ENCODE measurements around the gene CD36. TPM values are rescaled to one million over a fixed set of nuclear protein-coding genes. Genes with fewer than 3 reads are reported as not detected.

CD36 gene
- total RNA-seq, 1 donor = 22.8 TPM

DNA sequence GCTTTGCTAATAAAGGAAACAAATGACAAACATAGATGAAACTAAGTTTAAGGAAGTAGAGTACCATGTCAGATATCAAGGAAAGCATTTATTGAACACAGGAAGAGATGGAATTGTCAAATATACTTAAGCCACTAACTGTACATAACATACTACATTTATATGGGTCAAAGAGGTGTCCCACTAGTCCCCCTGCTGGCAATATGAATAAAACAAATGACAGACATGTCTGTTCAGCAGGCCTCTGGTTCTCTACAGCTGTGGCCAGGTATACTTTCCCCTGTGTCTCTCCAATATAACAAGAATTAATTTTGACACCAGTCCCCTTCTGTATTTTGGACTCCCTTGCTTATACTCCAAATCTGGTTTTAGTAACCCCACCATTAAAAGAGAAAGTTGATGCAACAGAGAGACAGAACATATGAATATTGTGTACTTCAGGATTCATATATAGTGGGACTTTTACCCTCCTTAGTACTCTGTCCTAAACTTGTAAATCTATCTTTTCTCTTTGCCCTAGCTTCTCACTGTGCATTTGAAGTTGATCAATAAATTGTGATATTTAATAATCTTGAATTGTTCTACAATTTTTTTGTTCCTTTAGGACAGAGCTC is 42.9 kb downstream of the CD36 start:
- no peaks in the 10 kb centered on the region for H3K9me3 ChIP-seq (ENCODE audit: low read depth, low read length)
- no peak for DNase-seq (ENCODE audit: insufficient read length, low spot score, missing footprints)
- H3K27ac ChIP-seq (ENCODE audit: low read depth, low read length) = no peak overlapping the region
- no peak overlapping the region for H3K4me2 ChIP-seq (ENCODE audit: insufficient read depth, low read length)
- H3K79me2 ChIP-seq (ENCODE audit: insufficient read depth, low read length) = no peaks in the 10 kb centered on the region
- H3K4me3 ChIP-seq (ENCODE audit: insufficient read depth, low read length) = no peak overlapping the region
- no peaks in the 10 kb centered on the region for H3K4me1 ChIP-seq (ENCODE audit: insufficient read depth, low read length)
- no peak overlapping the region for H2AFZ ChIP-seq (ENCODE audit: low read length)
- H3K36me3 ChIP-seq (ENCODE audit: insufficient read depth, low read length) = no peaks in the 10 kb centered on the region
- H4K20me1 ChIP-seq (ENCODE audit: insufficient read depth, low read length) = no peaks in the 10 kb centered on the region
- H3K27me3 ChIP-seq (ENCODE audit: insufficient read depth, low read length) = no peaks in the 10 kb centered on the region
- TF ChIP-seq, protein P1, sequence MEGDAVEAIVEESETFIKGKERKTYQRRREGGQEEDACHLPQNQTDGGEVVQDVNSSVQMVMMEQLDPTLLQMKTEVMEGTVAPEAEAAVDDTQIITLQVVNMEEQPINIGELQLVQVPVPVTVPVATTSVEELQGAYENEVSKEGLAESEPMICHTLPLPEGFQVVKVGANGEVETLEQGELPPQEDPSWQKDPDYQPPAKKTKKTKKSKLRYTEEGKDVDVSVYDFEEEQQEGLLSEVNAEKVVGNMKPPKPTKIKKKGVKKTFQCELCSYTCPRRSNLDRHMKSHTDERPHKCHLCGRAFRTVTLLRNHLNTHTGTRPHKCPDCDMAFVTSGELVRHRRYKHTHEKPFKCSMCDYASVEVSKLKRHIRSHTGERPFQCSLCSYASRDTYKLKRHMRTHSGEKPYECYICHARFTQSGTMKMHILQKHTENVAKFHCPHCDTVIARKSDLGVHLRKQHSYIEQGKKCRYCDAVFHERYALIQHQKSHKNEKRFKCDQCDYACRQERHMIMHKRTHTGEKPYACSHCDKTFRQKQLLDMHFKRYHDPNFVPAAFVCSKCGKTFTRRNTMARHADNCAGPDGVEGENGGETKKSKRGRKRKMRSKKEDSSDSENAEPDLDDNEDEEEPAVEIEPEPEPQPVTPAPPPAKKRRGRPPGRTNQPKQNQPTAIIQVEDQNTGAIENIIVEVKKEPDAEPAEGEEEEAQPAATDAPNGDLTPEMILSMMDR (IDR thresholded peaks at IDR 0.05; ENCODE audit: extremely low read depth, low read depth, low read length) = peak; percentile 60

DNA sequence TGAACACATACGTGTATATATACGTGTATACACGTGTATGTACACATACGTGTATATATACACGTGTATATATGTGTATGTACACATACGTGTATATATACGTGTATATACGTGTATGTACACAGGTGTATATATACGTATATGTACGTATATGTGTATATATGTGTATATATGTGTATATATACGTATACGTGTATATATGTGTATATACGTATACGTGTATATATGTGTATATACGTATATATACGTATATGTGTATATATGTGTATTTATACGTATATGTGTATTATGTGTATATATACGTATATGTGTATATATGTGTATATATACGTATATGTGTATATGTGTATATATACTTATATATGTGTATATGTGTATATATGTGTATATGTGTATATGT is 44.3 kb downstream of the CD36 start:
- Histone ChIP-seq H3K4me1 (ENCODE audit: insufficient read depth, low read length) (no peaks in the 10 kb centered on the region), H3K9me3 (ENCODE audit: low read depth, low read length) (no peaks in the 10 kb centered on the region), H3K4me2 (ENCODE audit: insufficient read depth, low read length) (no peak overlapping the region), H3K79me2 (ENCODE audit: insufficient read depth, low read length) (no peaks in the 10 kb centered on the region), H2AFZ (ENCODE audit: low read length) (no peak overlapping the region), H3K36me3 (ENCODE audit: insufficient read depth, low read length) (no peaks in the 10 kb centered on the region), H3K27me3 (ENCODE audit: insufficient read depth, low read length) (no peaks in the 10 kb centered on the region), H3K4me3 (ENCODE audit: insufficient read depth, low read length) (no peak overlapping the region), H3K27ac (ENCODE audit: low read depth, low read length) (no peak overlapping the region), H4K20me1 (ENCODE audit: insufficient read depth, low read length) (no peaks in the 10 kb centered on the region)
- TF ChIP-seq, protein P1 (IDR thresholded peaks at IDR 0.05; ENCODE audit: extremely low read depth, low read depth, low read length) = no peak
- DNase-seq (ENCODE audit: insufficient read length, low spot score, missing footprints) = no peak

DNA sequence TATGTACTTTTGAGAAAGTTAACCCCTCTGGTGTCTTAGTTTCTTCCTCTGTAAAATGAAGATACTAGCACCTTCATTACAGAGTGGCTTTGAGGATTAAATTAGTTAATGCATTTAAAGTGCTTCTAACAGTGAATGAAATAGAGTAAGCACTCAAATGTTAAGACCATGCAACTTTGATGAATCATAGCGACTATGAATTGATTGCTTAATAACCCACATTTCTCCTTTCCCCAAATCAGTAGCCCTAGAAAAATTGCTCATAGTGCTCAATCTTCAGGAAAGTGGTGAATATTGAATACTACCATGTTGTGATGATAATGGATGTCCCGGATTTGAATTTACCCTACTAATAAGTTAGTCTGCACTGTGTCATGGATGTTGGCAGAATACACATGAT is 48.1 kb downstream of the CD36 start:
- H2AFZ ChIP-seq (ENCODE audit: low read length) = no peak overlapping the region
- H4K20me1 ChIP-seq (ENCODE audit: insufficient read depth, low read length) = no peaks in the 10 kb centered on the region
- H3K4me1 ChIP-seq (ENCODE audit: insufficient read depth, low read length) = no peaks in the 10 kb centered on the region
- DNase-seq (ENCODE audit: insufficient read length, low spot score, missing footprints) = peak; percentile 26
- no peaks in the 10 kb centered on the region for H3K27me3 ChIP-seq (ENCODE audit: insufficient read depth, low read length)
- H3K36me3 ChIP-seq (ENCODE audit: insufficient read depth, low read length) = no peaks in the 10 kb centered on the region
- no peak overlapping the region for H3K4me3 ChIP-seq (ENCODE audit: insufficient read depth, low read length)
- no peak overlapping the region for H3K4me2 ChIP-seq (ENCODE audit: insufficient read depth, low read length)
- TF ChIP-seq, protein P1 (IDR thresholded peaks at IDR 0.05; ENCODE audit: extremely low read depth, low read depth, low read length) = no peak
- H3K79me2 ChIP-seq (ENCODE audit: insufficient read depth, low read length) = no peaks in the 10 kb centered on the region
- H3K9me3 ChIP-seq (ENCODE audit: low read depth, low read length) = no peaks in the 10 kb centered on the region
- no peak overlapping the region for H3K27ac ChIP-seq (ENCODE audit: low read depth, low read length)

DNA sequence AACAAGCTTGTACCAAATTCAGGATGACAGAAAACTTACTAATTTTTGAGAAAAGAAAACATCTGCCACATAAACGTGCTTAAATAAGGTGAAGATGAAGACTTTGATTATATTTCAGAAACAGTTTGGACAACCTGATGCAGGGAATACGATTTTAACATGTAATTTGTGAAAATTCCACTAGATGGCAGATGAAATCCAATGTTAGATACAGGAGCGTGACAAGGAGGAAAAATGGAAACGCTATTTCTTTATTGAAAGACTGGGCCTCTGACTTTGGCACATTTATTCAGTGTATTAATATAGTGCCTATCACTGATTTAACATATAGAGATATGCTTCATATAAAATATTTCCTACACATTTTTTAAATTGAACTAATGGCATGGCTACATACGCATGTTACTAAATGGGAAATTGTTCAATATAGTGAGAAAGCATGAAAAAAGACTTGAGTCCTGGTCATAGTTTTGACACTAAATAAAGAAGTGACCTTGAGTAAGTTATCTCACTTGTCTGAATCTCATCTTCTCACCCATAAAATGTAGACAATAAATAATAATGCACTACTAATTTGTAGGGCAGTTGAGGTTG is 60.7 kb downstream of the CD36 start:
- TF ChIP-seq, protein P1 (IDR thresholded peaks at IDR 0.05; ENCODE audit: extremely low read depth, low read depth, low read length) = peak; percentile 61
- no peak for DNase-seq (ENCODE audit: insufficient read length, low spot score, missing footprints)
- Histone ChIP-seq H2AFZ (ENCODE audit: low read length) (peak overlapping the region; percentile 23), H3K4me2 (ENCODE audit: insufficient read depth, low read length) (peak overlapping the region; percentile 51), H3K36me3 (ENCODE audit: insufficient read depth, low read length) (no peaks in the 10 kb centered on the region), H3K4me3 (ENCODE audit: insufficient read depth, low read length) (no peak overlapping the region), H3K27ac (ENCODE audit: low read depth, low read length) (peak overlapping the region; percentile 43), H4K20me1 (ENCODE audit: insufficient read depth, low read length) (no peaks in the 10 kb centered on the region), H3K27me3 (ENCODE audit: insufficient read depth, low read length) (no peaks in the 10 kb centered on the region), H3K79me2 (ENCODE audit: insufficient read depth, low read length) (no peaks in the 10 kb centered on the region), H3K9me3 (ENCODE audit: low read depth, low read length) (no peaks in the 10 kb centered on the region), H3K4me1 (ENCODE audit: insufficient read depth, low read length) (peaks cover 15% of the 10 kb centered on the region)

Measured in osteoblast (primary cell).